CD4-positive, alpha-beta T cell treated with Interleukin-4 for 1 hour (primary cell): ENCODE results near the gene EPGN.
A peak's percentile ranks its signal among the peaks of the same experiment; 100 is the strongest.

ENCODE experiments used
- DNase-seq, 2 donors: peaks; one replicate each; pipeline ENCODE4 v3.0.0-alpha.2; 2020 to 2022

The EPGN gene

DNA sequence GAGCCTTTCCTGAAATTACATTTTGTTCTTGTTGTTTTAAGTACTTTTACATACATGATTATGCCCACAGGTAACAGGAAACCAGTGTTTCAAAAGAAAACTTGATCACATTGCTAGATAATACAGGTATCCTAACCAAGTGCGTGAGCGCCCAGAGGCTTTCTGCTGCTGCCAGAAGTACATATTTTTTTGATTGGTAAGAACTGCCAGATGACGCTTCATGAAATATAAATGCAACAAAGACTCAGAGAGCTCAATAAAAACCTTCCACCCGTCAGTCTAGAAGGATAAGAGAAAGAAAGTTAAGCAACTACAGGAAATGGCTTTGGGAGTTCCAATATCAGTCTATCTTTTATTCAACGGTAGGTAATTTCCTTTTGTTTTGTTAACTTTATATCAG, at the start of gene EPGN:
TSS of gene EPGN (plus strand) at position 256 of the 400 bp plus-strand sequence. CDS start at position 320, 64 bp downstream.
- DNase-seq, result peak in 1 of 2 donors; percentile 7

GRCh38 chr4:74258963-74259362, 49.3 kb upstream of the EPGN start:
- DNase-seq, result no peak

DNA sequence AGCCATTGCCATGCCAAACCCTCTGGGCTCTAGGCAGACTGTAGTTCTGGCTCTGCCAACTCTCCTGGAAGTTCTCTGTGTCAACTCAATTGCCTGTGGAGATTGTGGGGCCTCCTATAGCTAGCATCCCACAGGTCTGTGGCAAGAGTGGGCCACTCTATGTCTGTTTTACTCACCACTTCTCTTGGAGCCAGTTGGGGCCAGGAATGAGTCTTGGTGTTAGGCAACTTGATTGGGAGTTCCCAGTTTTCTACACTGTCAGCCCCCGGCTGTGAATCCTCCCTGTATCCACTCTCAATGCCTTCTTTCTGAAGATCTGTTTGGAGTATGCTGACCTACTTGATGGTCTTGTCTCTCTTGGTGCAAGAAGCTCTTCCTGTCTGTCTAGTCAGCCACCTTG, 48.2 kb upstream of the EPGN start:
- no peak for DNase-seq

DNA sequence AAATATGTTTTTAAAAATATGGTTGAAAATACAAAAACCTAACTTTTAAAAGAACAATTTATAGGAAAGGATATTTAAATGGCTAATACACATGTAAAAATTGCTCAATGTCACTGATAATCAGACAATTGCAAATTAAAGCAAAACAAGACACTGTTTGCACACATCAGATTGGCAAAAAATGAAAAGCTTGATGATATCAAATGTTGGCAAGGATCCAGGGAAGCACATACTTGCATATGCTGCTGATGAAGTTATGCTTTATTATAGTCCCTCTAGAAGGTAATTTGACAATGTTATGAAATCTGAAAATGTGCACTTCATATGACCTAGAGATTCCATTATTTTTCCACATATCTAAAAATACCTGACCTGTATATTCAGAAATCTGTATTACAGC, 45.7 kb upstream of the EPGN start:
- no peak for DNase-seq

GRCh38 chr4:74263551-74263950, 44.7 kb upstream of the EPGN start:
- DNase-seq, result no peak

GRCh38 chr4:74266081-74266480, 42.2 kb upstream of the EPGN start:
- no peak for DNase-seq

DNA sequence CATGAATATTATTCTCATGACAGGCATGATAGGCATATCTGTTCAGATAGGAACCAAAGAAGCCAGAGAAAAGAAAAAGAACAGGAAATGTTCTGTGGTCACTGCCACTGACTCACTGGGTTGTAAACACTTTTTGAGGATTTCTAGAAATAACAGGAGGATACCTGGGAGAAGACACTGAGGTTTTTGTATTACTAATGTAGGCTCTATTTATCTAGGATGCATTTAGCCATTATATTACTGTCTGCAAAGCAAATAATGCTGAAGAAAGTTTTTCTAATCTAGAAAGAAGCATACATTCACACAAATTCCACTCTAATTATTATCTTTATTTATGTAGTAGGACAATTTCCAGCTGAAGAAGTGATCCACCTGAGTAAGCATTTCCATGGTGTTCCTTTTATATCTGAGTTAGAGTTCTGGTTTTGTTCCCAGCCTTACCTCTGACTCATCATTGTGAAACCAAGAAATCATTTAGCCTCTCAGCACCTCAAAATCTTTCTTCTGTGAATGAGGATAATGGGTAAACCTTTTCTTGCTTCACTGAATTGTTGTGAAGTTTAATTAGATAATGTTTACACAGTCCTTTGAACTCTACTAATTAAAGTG, 40.2 kb upstream of the EPGN start:
- no peak for DNase-seq

DNA sequence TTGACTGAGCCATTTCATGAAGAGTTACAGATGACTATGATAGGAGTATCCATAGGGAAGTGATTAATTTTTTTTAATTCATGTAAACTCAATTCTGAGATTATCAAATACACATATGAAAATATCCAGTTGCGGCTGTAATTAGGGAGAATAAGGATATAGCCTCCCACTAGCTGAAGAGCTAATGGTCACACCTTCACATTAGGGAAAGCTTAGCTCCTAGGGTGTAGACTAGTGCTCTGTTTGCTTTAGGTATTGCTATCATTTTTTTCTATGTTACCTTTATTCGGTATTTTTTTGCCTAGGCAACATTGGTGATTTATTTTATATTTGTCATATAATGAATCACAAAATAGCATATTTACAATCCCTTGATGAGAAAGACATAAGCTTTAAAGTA, 39.6 kb upstream of the EPGN start:
- no peak for DNase-seq

- DNase-seq, result no peak
Measured at GRCh38 chr4:74278490-74278889, 29.8 kb upstream of the EPGN start.

DNA sequence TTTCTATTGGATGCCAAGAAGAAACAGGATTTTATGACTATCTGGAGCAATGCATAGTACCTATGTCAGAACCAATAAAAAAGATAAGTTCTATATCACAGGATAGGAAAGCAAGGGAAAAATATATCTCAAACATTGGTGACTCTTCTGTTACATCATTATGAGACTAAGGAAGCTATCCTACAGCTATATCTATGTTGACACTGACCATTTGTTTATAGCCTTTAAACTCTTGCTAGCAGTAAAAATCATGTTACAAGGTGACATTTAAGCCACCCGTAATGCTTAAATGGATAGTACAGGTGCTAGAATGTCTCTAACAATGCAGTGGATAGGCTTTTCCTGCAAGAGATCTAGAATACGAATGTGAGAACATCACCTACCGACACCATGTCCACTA, 28.6 kb upstream of the EPGN start:
- DNase-seq, result no peak

GRCh38 chr4:74282926-74283325, 25.3 kb upstream of the EPGN start:
- no peak for DNase-seq

- DNase-seq, result no peak
Measured at GRCh38 chr4:74283614-74284013, 24.7 kb upstream of the EPGN start.

DNA sequence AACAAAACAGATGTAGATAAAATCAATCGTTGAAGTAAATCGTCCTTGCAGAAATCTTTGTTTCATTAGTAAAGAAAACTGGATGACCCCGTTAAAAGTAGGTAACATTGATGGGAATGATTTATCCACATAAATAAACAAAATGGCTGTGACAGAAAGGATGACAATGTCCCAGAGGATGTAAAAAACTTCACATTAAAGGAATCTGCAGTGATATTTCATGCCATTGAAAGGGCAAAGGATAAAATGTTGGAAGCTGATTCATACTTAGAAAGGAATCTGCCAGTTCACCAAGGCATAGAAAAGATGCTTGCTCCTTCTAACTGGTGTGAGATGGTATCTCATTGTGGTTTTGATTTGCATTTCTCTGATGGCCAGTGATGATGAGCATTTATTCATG, 24.2 kb upstream of the EPGN start:
- DNase-seq, result no peak

GRCh38 chr4:74287164-74287563, 21.1 kb upstream of the EPGN start:
- no peak for DNase-seq

- no peak for DNase-seq
Measured at GRCh38 chr4:74287791-74288190, 20.5 kb upstream of the EPGN start.

GRCh38 chr4:74291471-74291870, 16.8 kb upstream of the EPGN start:
- no peak for DNase-seq

- no peak for DNase-seq
Measured at GRCh38 chr4:74292111-74292870, 16.0 kb upstream of the EPGN start.

- no peak for DNase-seq
Measured at GRCh38 chr4:74293558-74293957, 14.7 kb upstream of the EPGN start.

- DNase-seq, result no peak
Measured at GRCh38 chr4:74294681-74295080, 13.6 kb upstream of the EPGN start.

DNA sequence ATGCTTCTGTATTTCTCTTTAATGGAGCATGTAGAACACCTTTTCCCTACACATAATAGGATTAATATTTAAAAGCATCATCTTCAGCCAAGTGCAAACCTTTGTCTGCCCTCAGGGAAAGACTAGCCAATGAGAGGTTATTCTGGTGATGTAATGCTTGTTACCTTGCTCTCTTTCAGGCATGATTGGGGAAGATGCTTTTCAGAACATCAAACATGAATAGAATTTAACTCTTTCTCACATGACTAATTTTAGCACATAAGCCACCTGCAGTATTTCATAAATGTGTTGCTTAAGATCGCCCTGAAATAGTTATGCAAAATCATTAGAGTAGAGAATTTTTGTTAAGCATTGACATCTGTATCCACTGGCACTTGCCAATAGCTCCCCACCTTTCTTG, 10.7 kb upstream of the EPGN start:
- no peak for DNase-seq

DNA sequence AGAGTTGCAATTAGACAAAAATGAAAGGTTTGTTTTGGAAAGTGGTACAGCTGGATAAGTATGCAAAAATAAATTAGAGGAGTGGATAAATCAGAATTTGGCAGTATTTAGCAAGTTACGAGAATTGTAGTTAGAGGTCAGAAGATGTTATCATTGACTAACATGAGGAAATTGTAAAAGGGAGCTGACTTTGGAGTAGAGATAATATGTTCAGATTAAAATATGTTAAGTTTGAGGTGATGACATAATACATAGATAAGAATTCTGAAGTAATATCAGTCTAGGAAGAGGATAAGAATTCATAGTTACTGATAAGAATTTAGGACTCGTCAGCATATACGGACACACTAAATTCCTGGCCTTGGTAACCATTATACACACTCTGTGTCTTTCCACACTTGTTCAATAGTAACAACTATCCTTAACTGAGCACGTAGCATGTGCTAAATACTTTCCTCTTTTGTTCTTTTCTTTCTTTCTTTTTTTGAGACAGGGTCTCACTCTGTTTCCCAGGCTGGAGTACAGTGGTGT, 4.1 kb upstream of the EPGN start:
- DNase-seq, result no peak

- DNase-seq, result no peak
Measured at GRCh38 chr4:74305000-74305399, 3.3 kb upstream of the EPGN start.

GRCh38 chr4:74307170-74307569, 1.1 kb upstream of the EPGN start:
- no peak for DNase-seq

- no peak for DNase-seq
Measured at GRCh38 chr4:74309223-74309622, 953 bp downstream of the EPGN start.
